Transverse colon (tissue), 4 donors: ENCODE measurements around the gene TNRC6C. TPM values are rescaled to one million over a fixed set of nuclear protein-coding genes. Genes with fewer than 3 reads are reported as not detected.

Source experiments
- DNase-seq: peaks from one replicate; pipeline ENCODE4 v3.0.0-alpha.2; 2019
- H3K27ac ChIP-seq, 4 donors: fragments of 200-600 bp; sonication (generic); 2 replicates each; pipeline ENCODE4 v1.5.1; 2016 to 2018; ENCODE audit warnings: inconsistent platforms in 4 of 4
- H3K27me3 ChIP-seq: fragments of 200-600 bp; sonication (generic); 2 replicates; pipeline ENCODE4 v1.5.1; 2017; ENCODE audit warnings: inconsistent platforms
- H3K36me3 ChIP-seq, 4 donors: fragments of 200-600 bp; sonication (generic); 2 replicates each; pipeline ENCODE4 v1.5.1; 2017 to 2019; ENCODE audit warnings: inconsistent platforms in 4 of 4
- H3K4me1 ChIP-seq, 4 donors: fragments of 200-600 bp; sonication (generic); 2 replicates each; pipeline ENCODE4 v1.5.1; 2017 to 2020; ENCODE audit warnings: inconsistent platforms in 4 of 4
- H3K4me3 ChIP-seq, 4 donors: fragments of 200-600 bp; sonication (generic); 1 replicate in 1 of 4; 2 replicates in 3 of 4; pipeline versions ENCODE4 v1.5.1 to v1.6.1; 2017 to 2019; ENCODE audit warnings: inconsistent platforms in 4 of 4
- H3K9me3 ChIP-seq, 2 donors: fragments of 200-600 bp; sonication (generic); 2 replicates each; pipeline ENCODE4 v1.5.1; 2017 to 2019; ENCODE audit warnings: inconsistent platforms in 2 of 2
- EP300 ChIP-seq: sonication (generic); formaldehyde crosslinking; IDR thresholded peaks from one replicate; pipeline ENCODE4 v1.6.1; 2017; ENCODE audit warnings: antibody characterized with exemption, low read depth
- POLR2A ChIP-seq: fragments of 450-650 bp; IDR thresholded peaks from one replicate; pipeline ENCODE4 v1.6.1; 2016; ENCODE audit warnings: antibody characterized with exemption, mild to moderate bottlenecking, moderate library complexity
- POLR2AphosphoS5 ChIP-seq, 3 donors: sonication (generic); formaldehyde crosslinking; IDR thresholded peaks; one replicate each; pipeline ENCODE4 v1.6.1; 2016; ENCODE audit warnings: antibody characterized with exemption in 3 of 3
- WGBS, 2 donors: methylation state at CpG; one replicate each; pipeline ENCODE4 v1.1.5; 2018; ENCODE audit warnings: low coverage in 1 of 2; 5-methylcytosine and 5-hydroxymethylcytosine counted together
- in situ Hi-C, 4 donors: fragments of 200-750 bp; cut with MboI; loops; one replicate each; pipeline versions ENCODE4 v1.15.0 to v1.15.1; 2017; ENCODE audit warnings: low sequenced_read_pairs in 3 of 4, low pct_ligation_motif_present in 1 of 4, low pct_unique_long_range_greater_than_20kb in 1 of 4
- intact Hi-C: fragments of 100-400 bp; cut with DNase I; formaldehyde crosslinking; loops from one replicate; pipeline ENCODE4 v1.15.1; 2023; ENCODE audit warnings: low total_unique reads
- total RNA-seq, 4 donors: library from RNA; depleted of rRNA; stranded (reverse); fragments of >200 nt; gene quantifications; one replicate each; pipeline ENCODE4 v1.1.0, GENCODE V29; 2016
- TF ChIP-seq, protein P1 (sequence below), 5 experiments: fragments of 200-600 bp in 3 of 5; fragments of 450-650 bp in 2 of 5; sonication (generic) in 3 of 5; IDR thresholded peaks; 1 replicate in 2 of 5; 2 replicates in 3 of 5; pipeline ENCODE4 v1.5.1; 2016 to 2017; ENCODE audit warnings: antibody characterized with exemption in 5 of 5, inconsistent platforms in 3 of 5, mild to moderate bottlenecking in 2 of 5, moderate library complexity in 1 of 5

Gene TNRC6C
- total RNA-seq, 4 donors from 2014 or later, result 7.5 to 16.9 (median 9.9) TPM

DNA sequence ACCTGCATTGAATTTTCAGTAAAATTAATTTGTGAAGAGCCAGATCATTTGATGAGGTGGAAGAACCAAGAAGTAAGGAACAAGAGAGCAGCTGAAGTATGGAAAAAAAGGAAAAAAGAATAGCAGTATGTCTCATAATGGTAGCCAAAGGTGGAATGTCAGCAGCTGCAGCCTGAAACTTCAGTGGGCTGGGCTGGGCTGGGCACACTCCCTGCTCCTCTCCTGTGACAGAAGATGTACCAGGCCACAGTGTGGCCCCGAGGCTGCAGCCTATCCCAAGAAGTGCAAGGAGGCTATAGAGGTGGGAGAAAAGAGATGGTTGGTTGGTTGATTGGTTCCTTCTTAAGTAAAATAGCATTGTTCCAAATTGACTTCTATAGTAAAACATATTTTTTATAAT lies 84.5 kb downstream of the TNRC6C start:
- no peaks in the 10 kb centered on the region for H3K36me3 ChIP-seq
- no peak for DNase-seq
- in situ Hi-C loops (no loop called here), intact Hi-C loops (no loop called here)
- H3K4me3 ChIP-seq, result no peak overlapping the region
- no peak overlapping the region for H3K27ac ChIP-seq
- TF ChIP-seq, protein P1, sequence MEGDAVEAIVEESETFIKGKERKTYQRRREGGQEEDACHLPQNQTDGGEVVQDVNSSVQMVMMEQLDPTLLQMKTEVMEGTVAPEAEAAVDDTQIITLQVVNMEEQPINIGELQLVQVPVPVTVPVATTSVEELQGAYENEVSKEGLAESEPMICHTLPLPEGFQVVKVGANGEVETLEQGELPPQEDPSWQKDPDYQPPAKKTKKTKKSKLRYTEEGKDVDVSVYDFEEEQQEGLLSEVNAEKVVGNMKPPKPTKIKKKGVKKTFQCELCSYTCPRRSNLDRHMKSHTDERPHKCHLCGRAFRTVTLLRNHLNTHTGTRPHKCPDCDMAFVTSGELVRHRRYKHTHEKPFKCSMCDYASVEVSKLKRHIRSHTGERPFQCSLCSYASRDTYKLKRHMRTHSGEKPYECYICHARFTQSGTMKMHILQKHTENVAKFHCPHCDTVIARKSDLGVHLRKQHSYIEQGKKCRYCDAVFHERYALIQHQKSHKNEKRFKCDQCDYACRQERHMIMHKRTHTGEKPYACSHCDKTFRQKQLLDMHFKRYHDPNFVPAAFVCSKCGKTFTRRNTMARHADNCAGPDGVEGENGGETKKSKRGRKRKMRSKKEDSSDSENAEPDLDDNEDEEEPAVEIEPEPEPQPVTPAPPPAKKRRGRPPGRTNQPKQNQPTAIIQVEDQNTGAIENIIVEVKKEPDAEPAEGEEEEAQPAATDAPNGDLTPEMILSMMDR (IDR thresholded peaks at IDR 0.05), result no peak
- TF ChIP-seq EP300 (no peak), POLR2AphosphoS5 (IDR thresholded peaks at IDR 0.05) (no peak), POLR2A (no peak)
- 96% methylated on average over 1 of the region's 1 CpG; no CpG with 5 or more reads in 1 of the 2 donors for WGBS, 2 donors
- H3K27me3 ChIP-seq, result no peaks in the 10 kb centered on the region
- H3K4me1 ChIP-seq, result peaks cover 0 to 21% (median 9%) of the 10 kb centered on the region in 4 donors
- no peaks in the 10 kb centered on the region for H3K9me3 ChIP-seq

DNA sequence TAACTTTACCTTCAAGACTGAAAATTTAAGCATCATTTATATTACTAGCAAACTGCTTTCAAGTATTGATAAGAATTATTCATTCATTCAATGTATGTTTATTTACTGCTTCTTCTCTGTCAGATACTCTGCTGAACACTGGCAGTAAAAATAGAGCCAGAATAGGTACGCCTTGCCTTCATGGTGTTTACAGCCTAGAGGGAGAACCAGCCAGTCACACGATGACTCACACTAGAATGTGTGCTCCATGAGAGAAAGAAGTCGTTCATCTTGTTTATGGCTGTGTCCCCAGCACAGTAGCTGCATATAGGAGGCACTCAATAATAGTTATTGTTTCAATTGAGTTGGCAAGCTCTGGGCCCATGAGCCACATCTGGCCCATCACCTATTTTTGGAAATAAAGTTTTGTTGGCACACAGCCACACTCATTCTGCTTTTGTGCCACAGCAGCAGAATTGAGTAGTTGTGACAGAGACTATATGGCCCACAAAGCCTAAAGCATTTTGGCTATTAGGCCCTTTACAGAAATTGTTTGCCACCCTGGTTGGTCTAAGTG lies 85.9 kb downstream of the TNRC6C start:
- H3K36me3 ChIP-seq, result peaks cover 0 to 6% (median 3%) of the 10 kb centered on the region in 4 donors
- in situ Hi-C loops (no loop called here), intact Hi-C loops (no loop called here)
- TF ChIP-seq POLR2A, result no peak
- H3K4me1 ChIP-seq, result peaks cover 0 to 21% (median 9%) of the 10 kb centered on the region in 4 donors
- no peak for DNase-seq
- H3K27ac ChIP-seq, result no peak overlapping the region
- H3K9me3 ChIP-seq, result no peaks in the 10 kb centered on the region
- H3K4me3 ChIP-seq, result no peak overlapping the region
- no peaks in the 10 kb centered on the region for H3K27me3 ChIP-seq
- WGBS, 2 donors, result 91% methylated on average over 3 of the region's 3 CpGs; no CpG with 5 or more reads in 1 of the 2 donors

DNA sequence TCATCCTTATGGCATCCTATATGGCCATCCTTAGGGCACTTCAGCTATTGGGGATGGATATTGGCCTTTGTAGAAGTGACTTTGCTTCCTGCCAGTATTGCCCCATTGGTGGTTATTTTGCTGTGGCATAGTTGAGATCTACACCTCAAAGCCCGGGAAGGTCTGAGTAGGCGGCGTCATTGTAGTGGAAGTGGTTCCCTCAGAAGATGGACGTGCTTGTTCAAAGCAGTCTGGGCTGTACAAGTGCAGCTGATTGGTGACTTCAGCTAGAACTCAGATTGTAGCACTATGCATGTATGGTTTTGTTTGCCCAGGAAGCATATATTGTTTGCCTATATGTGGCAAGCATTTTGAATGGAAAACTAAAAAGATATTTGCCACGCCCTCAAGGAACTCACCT lies 86.8 kb downstream of the TNRC6C start:
- WGBS, 2 donors, result 99 to 100% methylated on average over 4 to 5 of the region's 5 CpGs
- in situ Hi-C loops (no loop called here), intact Hi-C loops (no loop called here)
- Histone ChIP-seq H3K9me3 (no peaks in the 10 kb centered on the region), H3K4me3 (no peak overlapping the region), H3K36me3 (peaks cover 0 to 15% (median 6%) of the 10 kb centered on the region in 4 donors), H3K4me1 (peaks cover 0 to 13% (median 6%) of the 10 kb centered on the region in 4 donors), H3K27me3 (no peaks in the 10 kb centered on the region), H3K27ac (no peak overlapping the region)
- no peak for DNase-seq
- TF ChIP-seq, protein P1 (IDR thresholded peaks at IDR 0.05), result no peak
- TF ChIP-seq POLR2A (no peak), EP300 (no peak), POLR2AphosphoS5 (IDR thresholded peaks at IDR 0.05) (no peak)

DNA sequence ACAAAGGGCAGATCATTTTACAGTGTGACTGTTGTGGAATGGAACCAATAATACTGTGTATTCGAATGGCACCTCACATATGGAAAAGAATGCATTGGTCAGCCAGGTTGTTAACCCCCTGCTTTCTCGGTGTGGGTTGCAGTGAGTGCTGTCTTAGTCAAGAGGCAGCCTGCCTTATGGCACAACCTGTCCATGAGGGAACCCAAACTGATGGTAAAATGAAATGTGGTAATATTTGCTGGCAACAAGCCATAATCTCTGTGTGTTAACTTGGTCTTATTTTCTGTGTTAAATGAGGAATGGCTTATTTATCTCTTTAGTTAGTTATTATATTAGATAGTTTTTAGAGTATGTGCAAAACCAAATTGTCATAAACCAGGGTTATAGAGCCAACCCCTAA lies 88.4 kb downstream of the TNRC6C start:
- intact Hi-C loops (no loop called here), in situ Hi-C loops (no loop called here)
- H3K27ac ChIP-seq, result no peak overlapping the region
- H3K9me3 ChIP-seq, result no peaks in the 10 kb centered on the region
- DNase-seq, result no peak
- 66% methylated on average over 2 of the region's 2 CpGs; no CpG with 5 or more reads in 1 of the 2 donors for WGBS, 2 donors
- no peaks in the 10 kb centered on the region for H3K27me3 ChIP-seq
- peaks cover 0 to 16% (median 7%) of the 10 kb centered on the region in 4 donors for H3K36me3 ChIP-seq
- TF ChIP-seq POLR2A (no peak), POLR2AphosphoS5 (IDR thresholded peaks at IDR 0.05) (no peak), EP300 (no peak)
- TF ChIP-seq, protein P1 (IDR thresholded peaks at IDR 0.05), result no peak
- peaks cover 0 to 5% (median 2%) of the 10 kb centered on the region in 4 donors for H3K4me1 ChIP-seq
- no peak overlapping the region for H3K4me3 ChIP-seq
